Measurements from ENCODE around the gene HOXB9.

HOXB9 gene

GRCh38 chr17:48583708-48584222 is 42.4 kb downstream of the HOXB9 start:
- no peak for DNase-seq (ENCODE audit: low spot score)

GRCh38 chr17:48582750-48583069 is 43.4 kb downstream of the HOXB9 start:
- no peak for DNase-seq (ENCODE audit: low spot score)

- no peak for DNase-seq (ENCODE audit: low spot score)
Measured at GRCh38 chr17:48579760-48580554, 46.2 kb downstream of the HOXB9 start.

- no peak for DNase-seq (ENCODE audit: low spot score)
Measured at GRCh38 chr17:48579471-48579759, 46.7 kb downstream of the HOXB9 start.

- DNase-seq (ENCODE audit: low spot score), result no peak
Measured at GRCh38 chr17:48578616-48579470, 47.3 kb downstream of the HOXB9 start.

GRCh38 chr17:48577946-48578615 is 48.1 kb downstream of the HOXB9 start, which contains the start of gene HOXB4:
TSS of gene HOXB4 (minus strand) at chr17:48578350. CDS start at chr17:48578319, 31 bp downstream.
- peak; percentile 83 for DNase-seq (ENCODE audit: low spot score)

- no peak for DNase-seq (ENCODE audit: low spot score)
Measured at GRCh38 chr17:48577330-48577945, 48.7 kb downstream of the HOXB9 start.

- no peak for DNase-seq (ENCODE audit: low spot score)
Measured at GRCh38 chr17:48576479-48577309, 49.5 kb downstream of the HOXB9 start.

- no peak for DNase-seq (ENCODE audit: low spot score)
Measured at GRCh38 chr17:48575673-48576478, 50.3 kb downstream of the HOXB9 start.

GRCh38 chr17:48575066-48575582 is 51.0 kb downstream of the HOXB9 start:
- no peak for DNase-seq (ENCODE audit: low spot score)

GRCh38 chr17:48574505-48575065 is 51.6 kb downstream of the HOXB9 start:
- no peak for DNase-seq (ENCODE audit: low spot score)

GRCh38 chr17:48571826-48572417 is 54.2 kb downstream of the HOXB9 start:
- DNase-seq (ENCODE audit: low spot score), result no peak

Measured in hepatic stellate cell (primary cell).